PFSK-1 (cell line): Measurements from ENCODE around the gene RARB.

Experiments
- FOXP2 ChIP-seq: optimal IDR thresholded peaks from 2 replicates; pipeline ENCODE3; 2011; ENCODE audit warnings: borderline replicate concordance, control low read depth, inconsistent platforms; ENCODE audit not compliant: insufficient read depth; ENCODE audit errors: extremely low read length, extremely low read depth
- POLR2AphosphoS5 ChIP-seq: IDR thresholded peaks from 2 replicates; pipeline ENCODE4 v1.6.1; 2012; ENCODE audit warnings: low read depth, mild to moderate bottlenecking, control low read depth, low read length, moderate library complexity
- REST ChIP-seq, 2 experiments: IDR thresholded peaks; 2 replicates each; pipeline versions ENCODE4 v1.6.1 to v1.8.0; 2011 to 2012; ENCODE audit warnings: low read depth in 2 of 2, low read length in 2 of 2, control low read depth in 1 of 2, inconsistent platforms in 1 of 2, mild to moderate bottlenecking in 1 of 2, moderate library complexity in 1 of 2; ENCODE audit not compliant: insufficient read depth in 1 of 2
- SIN3A ChIP-seq: IDR thresholded peaks from 2 replicates; pipeline ENCODE4 v1.6.1; 2012; ENCODE audit warnings: mild to moderate bottlenecking, low read length, moderate library complexity, borderline replicate concordance; ENCODE audit not compliant: insufficient read depth
- TAF1 ChIP-seq: IDR thresholded peaks from 2 replicates; pipeline ENCODE4 v1.6.1; 2012; ENCODE audit warnings: low read length, control low read depth, borderline replicate concordance; ENCODE audit not compliant: insufficient read depth

RARB gene

GRCh38 chr3:25610167-25610566 is 182.1 kb downstream of the RARB start:
- no peak for TF ChIP-seq REST (IDR thresholded peaks at IDR 0.05; ENCODE audit: insufficient read depth in 1 of 2, low read depth in 2 of 2, low read length in 2 of 2)
- TF ChIP-seq POLR2AphosphoS5 = no peak
- no peak for TF ChIP-seq SIN3A
- TF ChIP-seq FOXP2 = no peak
- no peak for TF ChIP-seq TAF1

DNA sequence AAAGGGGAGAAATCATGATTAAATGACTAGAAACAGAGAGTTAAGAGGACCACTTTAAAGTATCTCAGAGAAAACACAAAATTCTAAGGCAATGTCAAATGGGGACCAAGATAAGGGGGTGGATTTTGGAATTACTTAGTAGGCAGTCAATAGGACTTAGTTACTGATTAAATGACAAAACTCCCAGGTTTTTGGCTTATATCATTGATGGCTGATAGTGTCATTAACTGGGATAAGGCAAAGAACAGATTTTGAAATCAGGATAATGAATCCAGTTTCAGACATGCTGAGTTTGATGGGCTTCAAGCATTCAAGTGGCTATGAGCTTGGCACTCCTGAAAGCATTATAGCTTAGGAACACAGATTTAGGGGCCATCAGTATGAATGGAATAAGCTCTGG is 182.7 kb downstream of the RARB start:
- TF ChIP-seq SIN3A (no peak), TAF1 (no peak), REST (IDR thresholded peaks at IDR 0.05; ENCODE audit: insufficient read depth in 1 of 2, low read depth in 2 of 2, low read length in 2 of 2) (no peak), FOXP2 (no peak), POLR2AphosphoS5 (no peak)

DNA sequence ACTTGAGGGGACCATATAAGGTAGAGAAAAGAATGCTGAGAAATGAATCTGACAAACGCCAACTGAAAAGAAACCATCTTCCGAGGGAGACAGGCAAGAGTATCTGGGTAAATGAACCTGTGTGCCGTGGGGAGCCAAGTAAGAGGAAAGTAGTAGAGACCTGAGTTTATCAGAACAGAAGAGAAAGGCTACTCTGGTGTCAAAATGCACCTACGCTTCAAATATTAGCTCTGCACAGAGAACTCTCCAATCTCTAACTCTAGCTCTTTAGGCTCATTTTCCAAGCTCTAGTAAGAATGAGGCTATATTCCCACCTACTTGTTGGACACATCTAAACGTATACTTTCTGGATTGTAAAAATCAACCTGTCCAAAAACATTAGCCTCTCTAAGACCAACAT is 183.1 kb downstream of the RARB start:
- no peak for TF ChIP-seq TAF1
- TF ChIP-seq SIN3A = no peak
- TF ChIP-seq FOXP2 = no peak
- no peak for TF ChIP-seq REST (IDR thresholded peaks at IDR 0.05; ENCODE audit: insufficient read depth in 1 of 2, low read depth in 2 of 2, low read length in 2 of 2)
- no peak for TF ChIP-seq POLR2AphosphoS5

DNA sequence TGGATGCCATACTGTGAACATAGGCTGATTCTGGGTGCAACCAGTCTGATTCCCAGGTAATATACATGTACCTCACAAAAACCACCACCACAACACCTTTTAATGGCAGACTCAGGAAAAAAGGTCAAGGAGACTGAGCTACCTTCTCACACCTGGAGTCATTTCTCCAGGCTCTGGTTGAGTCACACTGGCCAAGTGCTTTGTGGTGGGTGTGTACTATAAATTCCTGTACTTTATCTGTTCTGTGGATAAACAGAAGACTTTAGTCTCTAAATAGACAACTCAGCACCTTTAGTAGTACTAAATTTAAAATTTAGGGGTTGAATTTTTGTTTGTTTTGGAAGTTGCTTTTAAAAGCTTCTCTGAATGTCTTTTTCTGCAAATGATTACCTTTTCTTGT is 190.0 kb downstream of the RARB start:
- no peak for TF ChIP-seq TAF1
- TF ChIP-seq POLR2AphosphoS5 = no peak
- no peak for TF ChIP-seq FOXP2
- TF ChIP-seq SIN3A = no peak
- no peak for TF ChIP-seq REST (IDR thresholded peaks at IDR 0.05; ENCODE audit: insufficient read depth in 1 of 2, low read depth in 2 of 2, low read length in 2 of 2)

GRCh38 chr3:25619382-25619781 is 191.3 kb downstream of the RARB start:
- TF ChIP-seq POLR2AphosphoS5 = no peak
- no peak for TF ChIP-seq TAF1
- TF ChIP-seq FOXP2 = no peak
- TF ChIP-seq REST (IDR thresholded peaks at IDR 0.05; ENCODE audit: insufficient read depth in 1 of 2, low read depth in 2 of 2, low read length in 2 of 2) = no peak
- TF ChIP-seq SIN3A = no peak
